B cell (primary cell): ENCODE data around the gene ADM5. TPM values are rescaled to one million over a fixed set of nuclear protein-coding genes. Genes with fewer than 3 reads are reported as not detected.

Experiments
- ATAC-seq: fragments of 200-7000 bp; cut with Tn5 transposase; one replicate; pipeline ENCODE4 v1.10.0; 2021; ENCODE audit warnings: low read depth, mild to moderate bottlenecking, moderate number of reproducible peaks, moderate library complexity
- CTCF ChIA-PET: fragments of 350-600 bp; sonication (Branson Sonifier 250); formaldehyde crosslinking; loops from one replicate; lab custom pipeline; 2021; ENCODE audit warnings: antibody characterized with exemption, inconsistent platforms; lab: Charles Lee
- POLR2A ChIA-PET: fragments of 350-600 bp; sonication (Branson Sonifier 250); formaldehyde crosslinking; loops from one replicate; lab custom pipeline; 2021; ENCODE audit warnings: antibody characterized with exemption; lab: Charles Lee
- DNase-seq: peaks from one replicate; pipeline ENCODE4 v3.0.0; 2013
- H2AFZ ChIP-seq: 2 replicates; pipeline ENCODE4 v1.6.1; 2012; ENCODE audit warnings: mild to moderate bottlenecking, low read depth, low read length; ENCODE audit not compliant: insufficient read depth, poor library complexity, severe bottlenecking
- H3K27ac ChIP-seq, 2 donors: 1 replicate in 1 of 2; 2 replicates in 1 of 2; pipeline ENCODE4 v1.5.1; 2012 to 2013; ENCODE audit warnings: low read length in 2 of 2, mild to moderate bottlenecking in 2 of 2, moderate library complexity in 1 of 2
- H3K27me3 ChIP-seq, 4 experiments: fragments of 200-600 bp in 1 of 4; sonication (generic) in 1 of 4; replicated peaks in 1 of 4; 1 replicate in 2 of 4; 2 replicates in 2 of 4; pipeline versions ENCODE4 v1.6.1 to v1.7.0; 2013 to 2016; ENCODE audit warnings: low read length in 3 of 4, mild to moderate bottlenecking in 2 of 4, mixed read lengths in 1 of 4, moderate library complexity in 1 of 4; ENCODE audit not compliant: insufficient read depth in 4 of 4, control insufficient read depth in 3 of 4; ENCODE audit errors: control extremely low read depth in 1 of 4
- H3K36me3 ChIP-seq, 2 experiments: replicated peaks in 1 of 2; 1 replicate in 1 of 2; 2 replicates in 1 of 2; pipeline versions ENCODE4 v1.6.1 to v1.7.1; 2013; ENCODE audit warnings: low read length in 1 of 2; ENCODE audit not compliant: insufficient read depth in 2 of 2, control insufficient read depth in 1 of 2; ENCODE audit errors: control extremely low read depth in 1 of 2, extremely low read depth in 1 of 2
- H3K4me1 ChIP-seq, 2 donors: fragments of 200-600 bp in 1 of 2; sonication (generic) in 1 of 2; 1 replicate in 1 of 2; 2 replicates in 1 of 2; pipeline versions ENCODE4 v1.5.1 to v1.6.1; 2013 to 2017; ENCODE audit warnings: low read length in 2 of 2; ENCODE audit not compliant: control insufficient read depth in 2 of 2, insufficient read depth in 2 of 2
- H3K4me2 ChIP-seq: replicated peaks from 2 replicates; pipeline ENCODE3; 2012; ENCODE audit warnings: mild to moderate bottlenecking, low read depth, low read length; ENCODE audit not compliant: poor library complexity, severe bottlenecking
- H3K4me3 ChIP-seq, 5 experiments: fragments of 200-600 bp in 1 of 5; sonication (generic) in 1 of 5; 1 replicate in 3 of 5; 2 replicates in 2 of 5; pipeline versions ENCODE4 v1.5.1 to v1.7.0; 2011 to 2016; ENCODE audit warnings: low read length in 4 of 5, mild to moderate bottlenecking in 4 of 5, low read depth in 2 of 5, control low read depth in 1 of 5, moderate library complexity in 1 of 5; ENCODE audit not compliant: insufficient read depth in 1 of 5; ENCODE audit errors: control extremely low read depth in 1 of 5, extremely low read depth in 1 of 5
- H3K79me2 ChIP-seq: fragments of 200-600 bp; sonication (generic); one replicate; pipeline ENCODE4 v1.6.0; 2016; ENCODE audit warnings: low read length; ENCODE audit not compliant: control insufficient read depth, insufficient read depth
- H3K9ac ChIP-seq: fragments of 200-600 bp; sonication (generic); 2 replicates; pipeline ENCODE4 v1.6.1; 2017; ENCODE audit warnings: mild to moderate bottlenecking, low read length, moderate library complexity
- H3K9me3 ChIP-seq, 3 donors: one replicate each; pipeline versions ENCODE4 v1.6.1 to v1.7.1; 2013; ENCODE audit warnings: low read length in 2 of 3; ENCODE audit not compliant: control insufficient read depth in 2 of 3, insufficient read depth in 1 of 3; ENCODE audit errors: control extremely low read depth in 1 of 3
- H4K20me1 ChIP-seq: 2 replicates; pipeline ENCODE4 v1.6.0; 2012; ENCODE audit warnings: mild to moderate bottlenecking, low read length; ENCODE audit not compliant: insufficient read depth, control insufficient read depth, poor library complexity, severe bottlenecking
- H3K27ac Mint-ChIP-seq: one replicate; pipeline ENCODE4 v1.8.0; 2021; ENCODE audit warnings: mixed read lengths
- H3K27me3 Mint-ChIP-seq: one replicate; pipeline ENCODE4 v1.8.0; 2021; ENCODE audit warnings: mixed read lengths
- H3K4me1 Mint-ChIP-seq: one replicate; pipeline ENCODE4 v1.8.0; 2021; ENCODE audit warnings: mixed read lengths
- H3K4me3 Mint-ChIP-seq: one replicate; pipeline ENCODE4 v1.8.0; 2021; ENCODE audit warnings: mixed read lengths
- H3K9me3 Mint-ChIP-seq: one replicate; pipeline ENCODE4 v1.8.0; 2022; ENCODE audit warnings: mixed read lengths; ENCODE audit not compliant: insufficient read depth
- EZH2 ChIP-seq: IDR thresholded peaks from 2 replicates; pipeline ENCODE4 v1.6.1; 2012; ENCODE audit warnings: borderline replicate concordance, low read depth, mild to moderate bottlenecking, moderate library complexity, low read length; ENCODE audit not compliant: insufficient read depth, poor library complexity, severe bottlenecking
- WGBS: methylation state at CpG from one replicate; pipeline ENCODE4 v1.1.5; 2013; ENCODE audit warnings: missing lambda C conversion rate; ENCODE audit not compliant: insufficient coverage; 5-methylcytosine and 5-hydroxymethylcytosine counted together
- intact Hi-C: fragments of 100-400 bp; cut with micrococcal nuclease; formaldehyde crosslinking; loops from one replicate; pipeline ENCODE4 v1.10.0; 2022
- polyA plus RNA-seq: library from polyadenylated mRNA; depleted of rRNA; stranded (reverse); fragments of >200 nt; gene quantifications from 2 replicates; pipeline ENCODE4 v1.2.3, GENCODE V29; 2012
- total RNA-seq, 2 donors: library from RNA; stranded (reverse); fragments of 120-200 nt in 1 of 2; gene quantifications; 1 replicate in 1 of 2; 2 replicates in 1 of 2; pipeline versions ENCODE4 v1.2.3 to v1.2.4, GENCODE V29; 2013 to 2022
- TF ChIP-seq, protein P1 (sequence below): fragments of 200-600 bp; IDR thresholded peaks from one replicate; pipeline ENCODE4 v1.8.0; 2022; ENCODE audit warnings: antibody characterized with exemption, mild to moderate bottlenecking

Gene ADM5
- total and polyA plus RNA-seq, 2 donors (not counting 1 experiment from before 2014, with no cell fraction given): 5.6 to 8.4 TPM

GRCh38 chr19:49646586-49646985, 42.8 kb upstream of the ADM5 start:
- no peak for DNase-seq
- TF ChIP-seq EZH2: no peak
- TF ChIP-seq, protein P1, sequence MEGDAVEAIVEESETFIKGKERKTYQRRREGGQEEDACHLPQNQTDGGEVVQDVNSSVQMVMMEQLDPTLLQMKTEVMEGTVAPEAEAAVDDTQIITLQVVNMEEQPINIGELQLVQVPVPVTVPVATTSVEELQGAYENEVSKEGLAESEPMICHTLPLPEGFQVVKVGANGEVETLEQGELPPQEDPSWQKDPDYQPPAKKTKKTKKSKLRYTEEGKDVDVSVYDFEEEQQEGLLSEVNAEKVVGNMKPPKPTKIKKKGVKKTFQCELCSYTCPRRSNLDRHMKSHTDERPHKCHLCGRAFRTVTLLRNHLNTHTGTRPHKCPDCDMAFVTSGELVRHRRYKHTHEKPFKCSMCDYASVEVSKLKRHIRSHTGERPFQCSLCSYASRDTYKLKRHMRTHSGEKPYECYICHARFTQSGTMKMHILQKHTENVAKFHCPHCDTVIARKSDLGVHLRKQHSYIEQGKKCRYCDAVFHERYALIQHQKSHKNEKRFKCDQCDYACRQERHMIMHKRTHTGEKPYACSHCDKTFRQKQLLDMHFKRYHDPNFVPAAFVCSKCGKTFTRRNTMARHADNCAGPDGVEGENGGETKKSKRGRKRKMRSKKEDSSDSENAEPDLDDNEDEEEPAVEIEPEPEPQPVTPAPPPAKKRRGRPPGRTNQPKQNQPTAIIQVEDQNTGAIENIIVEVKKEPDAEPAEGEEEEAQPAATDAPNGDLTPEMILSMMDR: no peak
- H3K4me3 ChIP-seq: no peak overlapping the region
- peaks cover 12 to 24% of the 10 kb centered on the region in 2 donors for H3K4me1 ChIP-seq
- intact Hi-C loops: no loop called here
- ATAC-seq: no peak
- peaks cover 29% of the 10 kb centered on the region for H3K4me1 Mint-ChIP-seq
- CTCF ChIA-PET: interaction anchor here (0.7 kb wide), 1 partner anchor 140 kb away, joined by 3 read pairs; no protein-coding TSS in a partner anchor
- no peak overlapping the region for H3K4me2 ChIP-seq
- no peak overlapping the region for H3K9ac ChIP-seq
- POLR2A ChIA-PET: no interaction called here
- H3K27me3 ChIP-seq: no peaks in the 10 kb centered on the region
- no peaks in the 10 kb centered on the region for H3K9me3 ChIP-seq
- H4K20me1 ChIP-seq: peaks cover 38% of the 10 kb centered on the region
- no peaks in the 10 kb centered on the region for H3K27me3 Mint-ChIP-seq
- H3K27ac Mint-ChIP-seq: no peak overlapping the region
- 100% methylated on average over 15 of the region's 17 CpGs for WGBS
- H3K9me3 Mint-ChIP-seq: no peaks in the 10 kb centered on the region
- no peak overlapping the region for H3K27ac ChIP-seq
- peaks cover 0 to 50% of the 10 kb centered on the region in 2 experiments for H3K36me3 ChIP-seq
- H3K4me3 Mint-ChIP-seq: no peak overlapping the region
- peaks cover 58% of the 10 kb centered on the region for H3K79me2 ChIP-seq
- H2AFZ ChIP-seq: no peak overlapping the region

DNA sequence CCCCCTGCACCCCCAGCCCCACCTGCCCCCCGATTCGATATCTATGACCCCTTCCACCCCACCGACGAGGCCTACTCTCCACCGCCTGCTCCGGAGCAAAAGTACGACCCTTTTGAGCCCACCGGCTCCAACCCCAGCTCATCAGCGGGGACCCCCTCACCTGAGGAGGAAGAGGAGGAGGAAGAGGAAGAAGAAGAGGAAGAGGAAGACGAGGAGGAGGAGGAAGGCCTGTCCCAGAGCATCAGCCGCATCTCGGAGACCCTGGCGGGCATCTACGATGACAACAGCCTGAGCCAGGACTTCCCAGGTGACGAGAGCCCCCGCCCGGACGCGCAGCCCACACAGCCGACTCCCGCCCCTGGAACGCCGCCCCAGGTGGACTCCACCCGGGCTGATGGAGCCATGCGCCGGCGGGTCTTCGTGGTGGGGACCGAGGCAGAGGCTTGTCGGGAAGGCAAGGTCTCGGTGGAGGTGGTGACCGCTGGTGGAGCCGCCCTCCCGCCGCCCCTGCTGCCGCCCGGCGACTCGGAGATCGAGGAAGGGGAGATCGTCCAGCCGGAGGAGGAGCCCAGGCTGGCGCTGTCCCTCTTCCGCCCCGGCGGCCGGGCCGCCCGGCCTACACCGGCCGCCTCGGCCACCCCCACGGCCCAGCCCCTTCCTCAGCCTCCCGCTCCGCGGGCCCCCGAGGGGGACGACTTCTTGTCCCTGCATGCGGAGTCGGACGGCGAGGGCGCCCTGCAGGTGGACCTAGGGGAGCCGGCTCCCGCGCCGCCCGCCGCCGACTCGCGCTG, 38.2 kb upstream of the ADM5 start:
- H3K27ac Mint-ChIP-seq: no peak overlapping the region
- ChIA-PET POLR2A (no interaction called here), CTCF (no interaction called here)
- Histone ChIP-seq H3K4me2 (no peak overlapping the region), H3K27ac (no peak overlapping the region), H3K9me3 (peaks cover 0 to 4% (median 0%) of the 10 kb centered on the region in 3 donors), H3K79me2 (peaks cover 31% of the 10 kb centered on the region), H3K9ac (no peak overlapping the region), H2AFZ (no peak overlapping the region), H4K20me1 (peaks cover 44% of the 10 kb centered on the region), H3K4me3 (no peak overlapping the region), H3K27me3 (no peaks in the 10 kb centered on the region), H3K4me1 (no peaks in the 10 kb centered on the region), H3K36me3 (peaks cover 0 to 70% of the 10 kb centered on the region in 2 experiments)
- no peaks in the 10 kb centered on the region for H3K27me3 Mint-ChIP-seq
- WGBS: 98% methylated on average over 64 of the region's 72 CpGs
- no peak overlapping the region for H3K4me3 Mint-ChIP-seq
- no peak for DNase-seq
- H3K4me1 Mint-ChIP-seq: no peaks in the 10 kb centered on the region
- H3K9me3 Mint-ChIP-seq: no peaks in the 10 kb centered on the region
- no peak for ATAC-seq
- TF ChIP-seq, protein P1: no peak
- no peak for TF ChIP-seq EZH2
- intact Hi-C loops: no loop called here
